SK-N-MC (cell line): ENCODE measurements around the gene GRK2.

Experiments
- DNase-seq: peaks from one replicate; pipeline ENCODE4 v3.0.0-alpha.2; 2011; ENCODE audit warnings: low read depth, low spot score
- H3K27ac ChIP-seq: fragments of 200-600 bp; sonication (generic); 2 replicates; pipeline ENCODE4 v1.5.1; 2016; ENCODE audit warnings: mixed run types
- H3K36me3 ChIP-seq: fragments of 200-600 bp; sonication (generic); 2 replicates; pipeline ENCODE4 v1.6.1; 2017; ENCODE audit warnings: antibody characterized with exemption, low read length, mixed read lengths; ENCODE audit not compliant: insufficient read depth
- H3K4me3 ChIP-seq: fragments of 200-600 bp; sonication (generic); 2 replicates; pipeline ENCODE4 v1.5.1; 2016
- H3K9ac ChIP-seq: fragments of 200-600 bp; sonication (generic); 2 replicates; pipeline ENCODE4 v1.8.0; 2017; ENCODE audit warnings: mixed run types, mixed read lengths; ENCODE audit not compliant: insufficient read length
- H3K9me3 ChIP-seq: fragments of 200-600 bp; sonication (generic); 2 replicates; pipeline ENCODE4 v1.6.1; 2017; ENCODE audit warnings: low read depth, mild to moderate bottlenecking, antibody characterized with exemption, low read length, moderate library complexity, mixed read lengths
- EZH2 ChIP-seq: fragments of 200-600 bp; sonication (generic); IDR thresholded peaks from one replicate; pipeline ENCODE4 v1.6.1; 2017; ENCODE audit warnings: antibody characterized with exemption
- FOXP2 ChIP-seq: optimal IDR thresholded peaks from 2 replicates; pipeline ENCODE3; 2011; ENCODE audit warnings: mild to moderate bottlenecking, moderate library complexity; ENCODE audit not compliant: insufficient read depth; ENCODE audit errors: extremely low read length, control extremely low read depth
- POLR2AphosphoS5 ChIP-seq: IDR thresholded peaks from 2 replicates; pipeline ENCODE4 v1.6.1; 2012; ENCODE audit warnings: mild to moderate bottlenecking, low read depth, low read length, borderline replicate concordance

Gene GRK2

GRCh38 chr11:67311051-67311555, 44.8 kb downstream of the GRK2 start:
- Histone ChIP-seq H3K27ac (no peak overlapping the region), H3K4me3 (no peak overlapping the region), H3K9me3 (no peaks in the 10 kb centered on the region), H3K9ac (no peak overlapping the region), H3K36me3 (no peaks in the 10 kb centered on the region)
- no peak for DNase-seq
- TF ChIP-seq EZH2 (no peak), FOXP2 (no peak), POLR2AphosphoS5 (no peak)

GRCh38 chr11:67311556-67312082, 45.3 kb downstream of the GRK2 start:
- TF ChIP-seq POLR2AphosphoS5 (no peak), EZH2 (no peak), FOXP2 (no peak)
- DNase-seq, result no peak
- Histone ChIP-seq H3K27ac (no peak overlapping the region), H3K4me3 (no peak overlapping the region), H3K9ac (no peak overlapping the region), H3K9me3 (no peaks in the 10 kb centered on the region), H3K36me3 (no peaks in the 10 kb centered on the region)

GRCh38 chr11:67312187-67313021, 46.1 kb downstream of the GRK2 start:
- Histone ChIP-seq H3K27ac (no peak overlapping the region), H3K4me3 (no peak overlapping the region), H3K9me3 (no peaks in the 10 kb centered on the region), H3K36me3 (no peaks in the 10 kb centered on the region), H3K9ac (no peak overlapping the region)
- DNase-seq, result no peak
- TF ChIP-seq FOXP2 (no peak), EZH2 (no peak), POLR2AphosphoS5 (no peak)

GRCh38 chr11:67313125-67313890, 47.0 kb downstream of the GRK2 start:
- TF ChIP-seq FOXP2 (no peak), EZH2 (no peak), POLR2AphosphoS5 (no peak)

GRCh38 chr11:67314218-67314617, 47.9 kb downstream of the GRK2 start:
- DNase-seq, result no peak
- no peak overlapping the region for H3K4me3 ChIP-seq
- H3K9ac ChIP-seq, result no peak overlapping the region
- TF ChIP-seq POLR2AphosphoS5 (no peak), EZH2 (no peak), FOXP2 (no peak)
- H3K36me3 ChIP-seq, result no peaks in the 10 kb centered on the region
- H3K9me3 ChIP-seq, result no peaks in the 10 kb centered on the region
- no peak overlapping the region for H3K27ac ChIP-seq

More at GRCh38 chr11:67313125-67313890, 47.0 kb downstream of the GRK2 start:
- Histone ChIP-seq H3K27ac (no peak overlapping the region), H3K9ac (no peak overlapping the region), H3K9me3 (no peaks in the 10 kb centered on the region), H3K36me3 (no peaks in the 10 kb centered on the region), H3K4me3 (no peak overlapping the region)
- DNase-seq, result no peak

- no peak for DNase-seq
- H3K9me3 ChIP-seq, result no peaks in the 10 kb centered on the region
- H3K9ac ChIP-seq, result no peak overlapping the region
- H3K4me3 ChIP-seq, result no peak overlapping the region
- TF ChIP-seq FOXP2 (no peak), POLR2AphosphoS5 (no peak), EZH2 (no peak)
- no peak overlapping the region for H3K27ac ChIP-seq
- no peaks in the 10 kb centered on the region for H3K36me3 ChIP-seq
These were observed 49.1 kb downstream of the GRK2 start for GRCh38 chr11:67315325-67315909.

- no peaks in the 10 kb centered on the region for H3K9me3 ChIP-seq
- no peaks in the 10 kb centered on the region for H3K36me3 ChIP-seq
- H3K9ac ChIP-seq, result peak overlapping the region; percentile 77
- peak overlapping the region; percentile 86 for H3K4me3 ChIP-seq
- 0 out of 2 replicates have a peak overlapping the region, but pooled peaks have one; percentile 71 for H3K27ac ChIP-seq
- no peak for TF ChIP-seq FOXP2
- TF ChIP-seq EZH2, result no peak
- TF ChIP-seq POLR2AphosphoS5, result no peak
- DNase-seq, result no peak
These were observed 50.6 kb downstream of the GRK2 start for GRCh38 chr11:67316882-67317204.

- Histone ChIP-seq H3K4me3 (peak overlapping the region; percentile 86), H3K9me3 (no peaks in the 10 kb centered on the region), H3K36me3 (no peaks in the 10 kb centered on the region), H3K9ac (peak overlapping the region; percentile 77), H3K27ac (peak overlapping the region; percentile 71)
- DNase-seq, result peak; percentile 85
- TF ChIP-seq FOXP2 (peak; percentile 21), POLR2AphosphoS5 (peak; percentile 67), EZH2 (no peak)
These were observed 51.1 kb downstream of the GRK2 start for GRCh38 chr11:67317205-67317887.
